GM23248 (cell line): Measurements from ENCODE around the gene APOC3.

ENCODE experiments used
- EZH2 ChIP-seq: fragments of 200-600 bp; sonication (generic); IDR thresholded peaks from 2 replicates; pipeline ENCODE4 v1.6.1; 2018; ENCODE audit warnings: antibody characterized with exemption, mild to moderate bottlenecking; ENCODE audit not compliant: insufficient read depth, poor library complexity, severe bottlenecking
- EZH2phosphoT487 ChIP-seq: fragments of 200-600 bp; sonication (generic); IDR thresholded peaks from 2 replicates; pipeline ENCODE4 v1.6.1; 2018; ENCODE audit warnings: antibody characterized with exemption, moderate library complexity, mild to moderate bottlenecking, low read depth; ENCODE audit not compliant: insufficient read depth

DNA sequence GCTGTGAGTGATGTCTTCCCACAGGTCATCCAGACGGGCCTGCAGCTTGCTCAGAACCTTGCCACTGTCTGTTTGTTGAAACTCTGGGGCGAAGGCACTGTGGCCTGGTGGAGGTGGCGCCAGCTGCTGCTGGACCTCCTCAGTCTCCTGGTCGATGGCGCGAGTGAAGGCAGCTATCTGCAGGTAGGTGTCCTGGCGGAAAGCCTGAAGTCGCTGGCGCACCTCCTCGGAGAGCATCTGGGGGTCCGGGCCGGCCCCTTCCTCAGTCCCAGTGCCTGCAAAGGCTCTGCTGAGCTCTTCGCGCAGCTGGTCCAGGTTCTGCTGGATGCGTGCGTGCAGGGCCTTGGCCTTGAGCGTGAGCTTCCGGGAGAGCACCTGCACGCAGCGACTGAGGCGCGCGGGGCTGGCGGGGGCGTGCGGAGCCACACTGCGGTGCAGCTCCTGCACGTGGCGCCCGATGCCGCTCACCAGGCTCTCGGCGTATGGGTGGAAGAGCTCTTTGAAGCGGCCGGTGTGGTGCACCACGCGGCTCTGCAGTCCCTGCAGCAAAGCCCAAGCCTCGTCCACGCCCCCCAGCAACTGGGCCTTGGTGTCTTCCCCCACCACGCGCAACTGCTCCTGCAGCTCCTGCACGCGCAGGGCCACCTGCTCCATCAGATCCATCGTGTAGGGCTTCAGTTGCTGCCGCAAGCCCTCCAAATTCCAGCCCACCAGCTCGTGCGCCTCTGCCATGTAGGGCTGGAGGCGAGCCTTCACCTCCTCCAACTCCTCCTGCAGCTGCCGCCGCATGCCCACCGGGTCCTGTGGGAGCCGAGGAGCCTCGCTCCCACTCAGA is 39.3 kb upstream of the APOC3 start:
- TF ChIP-seq EZH2 (no peak), EZH2phosphoT487 (no peak)
